Lower lobe of right lung (tissue), 2 donors: ENCODE data around the gene RASD1. TPM values are rescaled to one million over a fixed set of nuclear protein-coding genes. Genes with fewer than 3 reads are reported as not detected.
A peak's percentile ranks its signal among the peaks of the same experiment; 100 is the strongest.

Experiments used
- ATAC-seq, 2 donors: fragments of 200-7000 bp; cut with Tn5 transposase; one replicate each; pipeline ENCODE4 v1.9.1; 2020 to 2022; ENCODE audit warnings: mild to moderate bottlenecking in 2 of 2, moderate library complexity in 2 of 2
- DNase-seq: peaks from one replicate; pipeline ENCODE4 v3.0.0-alpha.2; 2020
- H3K27ac ChIP-seq: fragments of 200-600 bp; one replicate; pipeline ENCODE4 v1.8.0; 2022
- H3K27me3 ChIP-seq: fragments of 200-600 bp; one replicate; pipeline ENCODE4 v1.8.0; 2022; ENCODE audit warnings: low read depth
- H3K36me3 ChIP-seq: fragments of 200-600 bp; one replicate; pipeline ENCODE4 v1.8.0; 2022; ENCODE audit warnings: mild to moderate bottlenecking
- H3K4me1 ChIP-seq: fragments of 200-600 bp; one replicate; pipeline ENCODE4 v1.8.0; 2022
- H3K4me3 ChIP-seq: fragments of 200-600 bp; one replicate; pipeline ENCODE4 v1.8.0; 2022; ENCODE audit warnings: mild to moderate bottlenecking
- H3K9me3 ChIP-seq: fragments of 200-600 bp; one replicate; pipeline ENCODE4 v1.8.0; 2022
- intact Hi-C: fragments of 100-400 bp; cut with DNase I; formaldehyde crosslinking; loops from one replicate; pipeline ENCODE4 v1.11.0; 2022
- total RNA-seq: library from RNA; stranded (reverse); fragmentation: NEBNext Ultra II Directional; extraction: Animal tissue kit (Norgen Biotek cat#: 25700); gene quantifications from one replicate; pipeline ENCODE4 v1.2.1, GENCODE V29; 2021
- TF ChIP-seq, protein P1 (sequence below): fragments of 200-600 bp; IDR thresholded peaks from one replicate; pipeline ENCODE4 v1.8.0; 2022; ENCODE audit warnings: antibody characterized with exemption, mild to moderate bottlenecking
- donor health status: DM: no; HTN: yes; CAD: no; lungs with severe emphysema.

Gene RASD1
- total RNA-seq, 1 donor from 2014 or later: 24.6 TPM

- intact Hi-C loops: no loop called here
- no peaks in the 10 kb centered on the region for H3K27me3 ChIP-seq
- H3K4me1 ChIP-seq: peaks cover 23% of the 10 kb centered on the region
- TF ChIP-seq, protein P1, sequence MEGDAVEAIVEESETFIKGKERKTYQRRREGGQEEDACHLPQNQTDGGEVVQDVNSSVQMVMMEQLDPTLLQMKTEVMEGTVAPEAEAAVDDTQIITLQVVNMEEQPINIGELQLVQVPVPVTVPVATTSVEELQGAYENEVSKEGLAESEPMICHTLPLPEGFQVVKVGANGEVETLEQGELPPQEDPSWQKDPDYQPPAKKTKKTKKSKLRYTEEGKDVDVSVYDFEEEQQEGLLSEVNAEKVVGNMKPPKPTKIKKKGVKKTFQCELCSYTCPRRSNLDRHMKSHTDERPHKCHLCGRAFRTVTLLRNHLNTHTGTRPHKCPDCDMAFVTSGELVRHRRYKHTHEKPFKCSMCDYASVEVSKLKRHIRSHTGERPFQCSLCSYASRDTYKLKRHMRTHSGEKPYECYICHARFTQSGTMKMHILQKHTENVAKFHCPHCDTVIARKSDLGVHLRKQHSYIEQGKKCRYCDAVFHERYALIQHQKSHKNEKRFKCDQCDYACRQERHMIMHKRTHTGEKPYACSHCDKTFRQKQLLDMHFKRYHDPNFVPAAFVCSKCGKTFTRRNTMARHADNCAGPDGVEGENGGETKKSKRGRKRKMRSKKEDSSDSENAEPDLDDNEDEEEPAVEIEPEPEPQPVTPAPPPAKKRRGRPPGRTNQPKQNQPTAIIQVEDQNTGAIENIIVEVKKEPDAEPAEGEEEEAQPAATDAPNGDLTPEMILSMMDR: no peak
- H3K4me3 ChIP-seq: no peak overlapping the region
- DNase-seq (no peak), ATAC-seq (no peak)
- no peaks in the 10 kb centered on the region for H3K36me3 ChIP-seq
- H3K9me3 ChIP-seq: no peaks in the 10 kb centered on the region
- peak overlapping the region; percentile 73 for H3K27ac ChIP-seq
Observed at GRCh38 chr17:17537311-17538099, 41.3 kb upstream of the RASD1 start.

DNA sequence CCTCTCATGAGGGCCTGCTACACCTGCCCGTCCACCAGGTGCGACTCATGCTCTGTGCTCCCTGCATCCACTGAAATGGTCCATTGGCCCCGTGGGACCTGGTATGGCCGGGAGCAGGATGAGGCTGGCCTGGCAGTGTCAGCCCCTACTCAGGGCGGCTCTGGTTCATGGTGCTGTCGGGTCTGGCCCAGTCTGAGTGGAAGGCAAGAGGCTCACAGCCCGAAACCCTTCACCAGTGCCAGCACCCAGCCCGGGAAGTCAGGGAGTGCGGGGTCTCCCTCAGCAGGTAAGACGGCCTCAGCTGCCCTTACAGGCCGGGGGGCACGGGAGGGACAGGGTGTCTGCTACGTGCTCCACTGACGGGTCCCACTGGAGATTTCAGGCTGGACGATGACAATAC, 40.5 kb upstream of the RASD1 start:
- ATAC-seq (no peak), DNase-seq (no peak)
- H3K4me1 ChIP-seq: peaks cover 23% of the 10 kb centered on the region
- no peak overlapping the region for H3K4me3 ChIP-seq
- intact Hi-C loops: no loop called here
- H3K27me3 ChIP-seq: no peaks in the 10 kb centered on the region
- TF ChIP-seq, protein P1: no peak
- no peaks in the 10 kb centered on the region for H3K36me3 ChIP-seq
- no peaks in the 10 kb centered on the region for H3K9me3 ChIP-seq
- peak overlapping the region; percentile 73 for H3K27ac ChIP-seq

DNA sequence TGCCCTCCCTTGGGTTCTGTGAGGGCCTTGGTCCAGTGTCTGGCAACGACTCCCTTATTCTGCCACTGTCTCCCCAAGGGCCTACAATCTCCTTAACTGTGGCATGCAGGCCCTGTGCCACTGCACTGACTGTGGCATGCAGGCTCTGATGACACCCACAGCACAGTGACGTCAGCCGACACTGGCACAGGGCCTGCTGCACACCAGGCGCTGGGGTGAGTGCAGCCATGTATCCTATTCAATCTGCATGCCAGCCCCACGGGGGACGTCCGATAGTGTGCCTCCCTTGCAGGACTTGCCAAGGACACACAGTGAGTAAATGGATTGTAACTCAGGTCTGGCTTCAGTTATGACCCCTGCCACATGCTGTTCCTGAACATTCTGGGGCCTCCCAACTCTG, 39.8 kb upstream of the RASD1 start:
- peak; percentile 77 to 79 for ATAC-seq
- H3K27ac ChIP-seq: no peak overlapping the region

DNA sequence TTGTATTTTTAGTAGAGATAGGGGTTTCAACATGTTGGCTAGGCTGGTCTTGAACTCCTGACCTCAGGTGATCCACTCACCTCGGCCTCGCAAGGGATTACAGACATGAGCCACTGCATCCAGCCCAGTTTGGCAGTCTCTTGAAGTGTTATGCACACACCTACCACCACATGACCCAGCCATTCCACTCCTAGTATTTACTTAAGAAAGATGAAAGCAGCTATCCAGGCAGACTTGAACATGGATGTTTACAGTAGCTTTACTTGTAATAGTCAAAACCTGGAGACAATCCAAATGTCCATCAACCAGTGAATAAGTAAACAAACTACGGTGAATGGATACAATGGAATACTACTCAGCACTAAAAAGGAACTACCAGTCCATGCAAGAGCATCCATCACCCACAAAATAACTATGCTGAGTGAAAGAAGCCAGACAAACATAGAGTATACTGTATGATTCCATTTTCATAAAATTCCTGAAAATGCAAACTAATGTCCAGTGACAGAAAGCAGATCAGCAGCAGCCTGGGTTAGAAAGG, 37.8 kb upstream of the RASD1 start:
- H3K4me3 ChIP-seq: no peak overlapping the region
- intact Hi-C loops: no loop called here
- no peaks in the 10 kb centered on the region for H3K27me3 ChIP-seq
- peaks cover 12% of the 10 kb centered on the region for H3K4me1 ChIP-seq
- H3K36me3 ChIP-seq: no peaks in the 10 kb centered on the region
- TF ChIP-seq, protein P1: no peak
- ATAC-seq: peak; percentile 81 to 82
- no peak overlapping the region for H3K27ac ChIP-seq
- DNase-seq: no peak
- no peaks in the 10 kb centered on the region for H3K9me3 ChIP-seq

More for the DNA sequence above, 39.8 kb upstream of the RASD1 start:
- TF ChIP-seq, protein P1: no peak
- Histone ChIP-seq H3K4me3 (no peak overlapping the region), H3K36me3 (no peaks in the 10 kb centered on the region), H3K4me1 (peaks cover 23% of the 10 kb centered on the region), H3K27me3 (no peaks in the 10 kb centered on the region), H3K9me3 (no peaks in the 10 kb centered on the region)
- DNase-seq: peak; percentile 81
- intact Hi-C loops: no loop called here

DNA sequence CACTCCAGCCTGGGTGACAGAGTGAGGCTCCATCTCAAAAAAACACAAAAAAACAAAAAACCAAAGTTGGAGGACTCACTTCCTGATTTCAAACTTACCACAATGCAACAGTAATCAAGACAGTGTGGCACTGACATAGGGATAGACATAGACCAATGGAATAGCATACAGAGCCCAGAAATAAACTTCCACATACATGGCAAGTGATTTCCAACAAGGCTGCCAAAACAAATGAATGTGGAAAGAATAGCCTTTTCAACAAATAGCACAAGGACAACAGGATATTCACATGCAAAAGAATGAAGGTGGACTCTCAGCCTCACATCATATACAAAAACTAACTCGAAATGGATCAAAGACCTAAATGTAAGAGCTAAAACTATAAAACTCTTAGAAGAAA, 36.8 kb upstream of the RASD1 start:
- ATAC-seq (no peak), DNase-seq (no peak)
- no peaks in the 10 kb centered on the region for H3K36me3 ChIP-seq
- TF ChIP-seq, protein P1: no peak
- no peak overlapping the region for H3K27ac ChIP-seq
- intact Hi-C loops: no loop called here
- H3K9me3 ChIP-seq: no peaks in the 10 kb centered on the region
- H3K4me3 ChIP-seq: no peak overlapping the region
- no peaks in the 10 kb centered on the region for H3K27me3 ChIP-seq
- peaks cover 13% of the 10 kb centered on the region for H3K4me1 ChIP-seq
